GM19452 (cell line): Measurements from ENCODE around the gene NR2E3.
"Not testable (repeated sequence)": the region's sequence is repeated elsewhere in the genome, so short reads cannot be mapped to it uniquely, and the experiment has no call there.

ENCODE experiments used
- ATAC-seq: cut with Tn5 transposase; IDR thresholded peaks from one replicate; pipeline ENCODE4 v1.9.1; 2021; ENCODE audit not compliant: unreplicated experiment

The NR2E3 gene

GRCh38 chr15:71813723-71814470 lies 3.5 kb downstream of the NR2E3 start:
- no peak for ATAC-seq

- no peak for ATAC-seq
These were observed 4.9 kb downstream of the NR2E3 start for GRCh38 chr15:71815301-71815700.

- ATAC-seq, result no peak
These were observed 7.0 kb downstream of the NR2E3 start for GRCh38 chr15:71817351-71817750.

- ATAC-seq, result no peak
These were observed 9.8 kb downstream of the NR2E3 start for GRCh38 chr15:71820127-71820526.

- no peak for ATAC-seq
These were observed 11.3 kb downstream of the NR2E3 start for GRCh38 chr15:71821547-71822129.

- ATAC-seq, result no peak
These were observed 12.7 kb downstream of the NR2E3 start for GRCh38 chr15:71822890-71823630.

GRCh38 chr15:71823801-71824200 lies 13.4 kb downstream of the NR2E3 start:
- ATAC-seq, result no peak

GRCh38 chr15:71825021-71825730 lies 14.8 kb downstream of the NR2E3 start:
- no peak for ATAC-seq

- ATAC-seq, result no peak
These were observed 15.8 kb downstream of the NR2E3 start for GRCh38 chr15:71826196-71826595.

- no peak for ATAC-seq
These were observed 20.6 kb downstream of the NR2E3 start for GRCh38 chr15:71830981-71831380.

GRCh38 chr15:71841563-71841962 lies 31.2 kb downstream of the NR2E3 start:
- no peak for ATAC-seq

GRCh38 chr15:71844916-71845315 lies 34.6 kb downstream of the NR2E3 start:
- no peak for ATAC-seq

- no peak for ATAC-seq
These were observed 43.2 kb downstream of the NR2E3 start for GRCh38 chr15:71853543-71853942.

- ATAC-seq, result not testable (repeated sequence)
These were observed 47.9 kb downstream of the NR2E3 start for GRCh38 chr15:71858232-71858631.
